Stimulated activated CD8-positive, alpha-beta memory T cell treated with anti-CD3 and anti-CD28 coated beads, Interleukin-12 subunit alpha, Interleukin-12 subunit beta, amount 100 ng/mL, for 24 hours (primary cell): ENCODE data around the gene SARS1.
"Not testable (repeated sequence)": the region's sequence is repeated elsewhere in the genome, so short reads cannot be mapped to it uniquely, and the experiment has no call there.

Experiments
- DNase-seq: peaks from one replicate; pipeline ENCODE4 v3.0.0-alpha.2; 2020; ENCODE audit errors: extremely low read depth

Gene SARS1

GRCh38 chr1:109213824-109214693, at the start of gene SARS1:
TSS of gene SARS1 (plus strand) at chr1:109213918. CDS start at chr1:109213993, 75 bp downstream.
- DNase-seq: peak; percentile 70

GRCh38 chr1:109164538-109164937, 49.2 kb upstream of the SARS1 start:
- no peak for DNase-seq

GRCh38 chr1:109167001-109167506, 46.7 kb upstream of the SARS1 start:
- DNase-seq: no peak

DNA sequence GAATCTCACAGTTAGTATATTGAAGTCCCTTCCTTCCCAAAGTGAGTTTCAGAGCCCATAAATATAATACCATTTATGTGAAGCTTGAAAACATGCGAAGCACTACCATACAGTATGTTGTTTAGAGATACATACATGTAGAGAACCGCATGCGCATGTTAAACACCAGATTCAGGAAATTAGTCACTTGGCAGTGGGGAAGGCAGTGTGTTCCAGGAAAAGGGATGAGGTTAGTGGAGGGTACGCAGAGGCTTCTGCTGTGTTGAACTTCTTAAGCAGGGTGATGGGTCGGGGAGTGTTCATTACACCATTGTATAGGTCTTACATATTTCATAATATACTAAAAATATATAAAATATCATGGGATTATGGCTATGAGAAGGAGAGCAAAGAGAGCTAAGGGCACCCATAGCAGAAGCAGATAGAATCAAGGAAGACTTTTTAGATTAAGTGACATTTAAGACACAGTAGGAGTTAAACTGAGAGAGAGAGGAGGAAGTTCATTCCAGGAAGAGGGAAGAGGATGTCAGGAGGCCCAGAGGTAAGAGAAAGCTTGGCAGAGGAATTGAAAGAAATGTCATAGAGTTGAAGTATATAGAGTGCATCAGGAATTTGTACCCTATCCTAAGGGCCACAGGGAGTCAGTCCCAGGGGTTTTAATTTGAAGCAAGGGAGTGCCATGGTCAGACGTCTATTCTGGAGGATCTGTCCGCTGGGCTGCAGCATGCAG, 43.5 kb upstream of the SARS1 start:
- DNase-seq: no peak

DNA sequence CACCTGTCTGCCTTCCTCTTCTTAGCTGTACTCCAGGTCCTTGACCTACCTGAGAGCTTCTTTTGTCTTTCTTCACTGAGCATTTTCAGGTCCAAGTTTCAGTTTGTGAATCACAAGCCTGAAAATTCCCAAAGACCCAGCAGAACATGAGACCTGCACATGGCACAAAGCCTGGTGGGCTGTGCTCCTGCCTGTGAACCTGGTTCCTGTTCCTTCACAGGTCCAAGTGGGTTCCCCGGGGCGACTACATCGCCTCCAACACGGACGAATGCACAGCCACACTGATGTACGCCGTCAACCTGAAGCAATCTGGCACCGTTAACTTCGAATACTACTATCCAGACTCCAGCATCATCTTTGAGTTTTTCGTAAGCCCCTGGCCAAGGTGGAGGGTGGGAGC, 42.1 kb upstream of the SARS1 start:
- DNase-seq: no peak

DNA sequence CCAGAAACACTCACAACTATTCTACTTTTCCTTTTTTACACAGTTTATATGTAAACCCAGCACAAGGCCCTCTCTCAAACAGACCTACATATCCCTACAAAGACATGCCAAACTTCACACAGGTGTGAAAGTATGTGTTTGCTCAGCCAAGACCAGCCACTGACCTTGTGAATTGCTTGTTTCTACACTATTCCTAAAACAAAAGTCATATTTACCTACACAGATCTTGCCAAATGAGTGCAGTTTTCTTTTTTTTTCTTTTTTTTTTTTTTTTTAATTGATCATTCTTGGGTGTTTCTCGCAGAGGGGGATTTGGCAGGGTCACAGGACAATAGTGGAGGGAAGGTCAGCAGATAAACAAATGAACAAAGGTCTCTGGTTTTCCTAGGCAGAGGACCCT, 37.4 kb upstream of the SARS1 start:
- DNase-seq: not testable (repeated sequence)

- not testable (repeated sequence) for DNase-seq
These were observed 33.0 kb upstream of the SARS1 start for GRCh38 chr1:109180715-109181084.

DNA sequence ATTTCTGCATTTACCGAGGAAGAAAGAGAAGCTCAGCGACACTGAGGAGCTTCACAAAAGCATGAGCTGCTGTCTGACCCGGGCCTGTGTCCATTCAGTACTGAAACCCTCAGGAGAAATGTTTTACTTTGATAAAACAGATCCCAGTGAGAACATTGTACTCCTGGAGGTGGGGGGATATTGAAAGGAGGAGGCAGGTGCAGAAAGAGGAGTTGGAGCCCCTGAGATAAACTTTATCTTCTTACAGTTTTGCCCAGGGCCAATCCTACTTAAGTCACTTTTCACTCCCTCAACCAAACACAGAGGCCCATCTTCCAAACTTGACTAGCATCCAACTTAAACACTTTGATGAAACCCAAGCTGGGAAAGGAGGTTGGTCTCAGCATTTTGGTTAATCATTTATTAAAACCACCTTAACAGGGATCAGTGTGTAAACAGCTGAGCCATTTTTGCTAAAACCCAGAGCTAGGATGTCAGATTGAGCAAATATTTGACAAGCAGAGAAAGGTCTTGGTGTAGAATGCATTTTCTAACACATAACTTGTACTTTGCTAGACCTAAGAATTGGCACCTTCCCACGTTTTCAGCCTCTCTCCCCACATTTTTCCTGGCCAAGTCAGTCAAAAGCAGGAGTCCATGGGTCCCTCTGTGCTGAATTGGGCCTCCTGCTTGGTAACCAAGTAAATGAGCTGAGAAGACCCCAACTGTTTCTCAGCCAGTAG, 32.5 kb upstream of the SARS1 start:
- no peak for DNase-seq

GRCh38 chr1:109181807-109182163, 31.9 kb upstream of the SARS1 start:
- no peak for DNase-seq

GRCh38 chr1:109183058-109183738, 30.5 kb upstream of the SARS1 start:
- DNase-seq: no peak

GRCh38 chr1:109184687-109185086, 29.0 kb upstream of the SARS1 start:
- DNase-seq: no peak

DNA sequence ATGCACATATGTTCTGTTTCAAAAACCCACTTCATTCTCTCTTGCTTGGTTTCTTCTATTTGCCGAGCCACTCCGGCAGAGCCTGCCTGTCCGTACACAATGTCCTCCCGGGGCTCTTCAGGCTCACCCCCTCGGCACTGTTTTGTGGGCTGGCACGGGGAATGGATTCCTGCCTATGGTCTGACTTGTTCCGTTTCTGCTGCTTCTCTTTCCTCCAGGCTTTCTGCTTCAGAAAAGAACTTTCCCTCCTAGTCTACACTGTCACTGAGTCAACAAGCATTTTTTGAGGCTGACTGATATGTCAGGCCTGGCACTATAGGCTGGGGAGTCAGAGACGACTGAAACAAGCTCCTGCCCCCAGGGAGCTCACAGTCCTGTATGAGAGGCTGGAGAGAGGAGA, 28.4 kb upstream of the SARS1 start:
- DNase-seq: no peak

DNA sequence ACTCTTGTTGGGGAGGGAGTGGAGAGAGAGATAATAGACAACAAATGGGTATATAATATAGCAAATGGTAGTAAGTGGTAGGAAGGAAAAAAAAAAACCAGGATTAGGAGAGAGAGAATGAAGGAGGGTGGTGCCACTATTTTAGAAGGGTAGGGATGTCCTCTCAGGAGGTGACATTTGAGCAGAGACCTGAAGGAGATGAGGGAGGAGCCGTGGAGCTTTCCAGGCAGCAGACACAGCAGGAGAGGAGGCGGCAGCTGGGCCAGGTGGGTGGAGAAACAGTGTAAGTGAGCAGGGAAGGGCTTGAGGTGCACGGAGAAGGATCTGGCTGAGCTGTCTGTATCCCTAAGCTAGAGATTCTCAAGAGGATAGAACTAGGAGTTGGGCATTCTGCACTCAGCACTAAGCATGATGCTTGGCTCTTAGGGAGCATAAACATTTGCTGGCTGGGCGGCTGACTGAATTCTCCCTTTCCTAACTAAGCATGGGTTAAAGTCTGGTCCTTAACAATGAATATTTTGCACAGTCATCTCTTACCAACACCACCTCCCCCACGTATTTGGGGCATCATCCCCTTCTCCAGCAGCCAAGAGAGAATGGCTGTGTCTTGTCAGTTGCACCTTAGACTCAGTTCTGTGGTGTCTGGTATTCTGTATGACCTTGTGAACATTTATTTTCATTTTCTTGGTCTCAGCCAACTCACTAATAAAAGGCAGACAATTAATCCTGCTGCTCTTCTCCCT, 27.6 kb upstream of the SARS1 start:
- DNase-seq: no peak

GRCh38 chr1:109186733-109187086, 27.0 kb upstream of the SARS1 start:
- DNase-seq: no peak

DNA sequence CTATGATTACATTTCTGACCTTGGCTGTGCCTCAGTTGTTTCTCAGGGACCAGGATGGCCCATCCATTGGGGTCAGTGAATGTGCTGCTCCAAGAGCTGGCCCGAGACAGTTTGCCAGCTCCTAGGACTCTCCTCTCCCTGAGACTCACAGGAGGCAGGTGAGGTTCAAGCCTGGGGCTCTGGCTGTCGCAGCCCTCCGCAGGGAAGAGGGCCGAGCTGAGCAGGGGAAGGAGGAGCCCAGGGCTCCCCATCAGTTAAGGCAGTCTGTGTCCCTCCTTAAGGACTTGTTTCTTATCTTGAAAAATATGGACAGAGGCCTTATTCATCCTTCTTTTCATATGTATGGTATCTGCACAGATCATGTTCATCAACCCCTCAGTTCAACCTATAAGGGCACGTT, 26.6 kb upstream of the SARS1 start:
- no peak for DNase-seq

GRCh38 chr1:109188200-109188599, 25.5 kb upstream of the SARS1 start:
- DNase-seq: no peak

GRCh38 chr1:109188781-109189180, 24.9 kb upstream of the SARS1 start:
- no peak for DNase-seq

GRCh38 chr1:109190189-109190588, 23.5 kb upstream of the SARS1 start:
- DNase-seq: no peak

DNA sequence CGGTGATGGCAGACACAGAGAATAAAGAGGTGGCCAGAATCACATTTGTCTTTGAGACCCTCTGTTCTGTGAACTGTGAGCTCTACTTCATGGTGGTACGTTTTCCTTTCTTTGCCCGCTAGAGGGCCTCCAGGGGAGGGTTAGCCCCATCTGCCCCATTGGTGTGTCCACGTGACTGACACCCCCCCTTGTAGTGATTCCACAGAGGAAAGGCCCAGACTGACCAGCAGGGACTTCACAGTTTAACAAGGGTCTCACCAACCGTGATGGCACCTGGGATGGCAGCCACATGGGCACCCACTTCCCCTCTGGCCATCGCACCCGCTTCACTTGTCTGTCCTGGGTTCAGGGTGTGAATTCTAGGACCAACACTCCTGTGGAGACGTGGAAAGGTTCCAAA, 22.3 kb upstream of the SARS1 start:
- no peak for DNase-seq

DNA sequence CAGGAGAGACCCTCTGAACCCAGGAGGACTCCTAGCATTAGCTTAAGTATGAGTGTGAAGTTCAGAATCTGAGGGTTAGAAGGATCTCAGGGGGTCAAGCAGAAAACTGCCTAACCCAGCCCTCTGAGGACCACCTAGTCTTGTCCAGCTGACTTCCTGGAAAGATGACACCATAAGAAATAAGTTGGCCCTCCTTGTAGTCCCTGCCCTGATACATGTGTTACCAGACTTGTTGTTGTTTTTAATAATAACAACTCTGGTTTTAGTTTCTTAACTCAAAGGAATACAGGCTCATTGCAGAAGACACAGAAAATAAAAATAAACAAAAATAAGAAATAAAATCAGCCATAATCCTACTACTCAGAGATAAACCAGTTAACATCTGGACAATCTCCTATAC, 21.8 kb upstream of the SARS1 start:
- DNase-seq: no peak

DNA sequence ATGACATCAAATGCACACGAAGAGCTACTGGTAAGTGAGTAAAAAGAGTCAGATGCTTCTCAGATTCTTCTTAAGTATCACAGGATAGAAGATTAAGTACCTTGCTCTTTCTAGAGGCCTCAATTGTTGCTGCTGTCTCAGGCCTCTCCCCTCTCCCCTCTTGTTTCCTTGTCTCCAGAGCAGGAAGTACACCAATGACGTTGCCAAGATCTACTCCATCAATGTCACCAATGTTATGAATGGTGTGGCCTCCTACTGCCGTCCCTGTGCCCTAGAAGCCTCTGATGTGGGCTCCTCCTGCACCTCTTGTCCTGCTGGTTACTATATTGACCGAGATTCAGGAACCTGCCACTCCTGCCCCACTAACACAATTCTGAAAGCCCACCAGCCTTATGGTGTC, 21.3 kb upstream of the SARS1 start:
- no peak for DNase-seq
